ENCODE measurements around the gene CACNG1.
"Not testable (repeated sequence)": the region's sequence is repeated elsewhere in the genome, so short reads cannot be mapped to it uniquely, and the experiment has no call there.

Gene CACNG1

GRCh38 chr17:67026341-67026740 lies 18.0 kb upstream of the CACNG1 start:
- no peak for DNase-seq

- DNase-seq: no peak
These were observed 17.2 kb upstream of the CACNG1 start for GRCh38 chr17:67027031-67027628.

- no peak for DNase-seq
These were observed 13.7 kb upstream of the CACNG1 start for GRCh38 chr17:67030641-67031040.

GRCh38 chr17:67032382-67032781 lies 12.0 kb upstream of the CACNG1 start:
- no peak for DNase-seq

GRCh38 chr17:67032985-67033384 lies 11.4 kb upstream of the CACNG1 start:
- no peak for DNase-seq

GRCh38 chr17:67033613-67034012 lies 10.7 kb upstream of the CACNG1 start:
- no peak for DNase-seq

- DNase-seq: no peak
These were observed 8.9 kb upstream of the CACNG1 start for GRCh38 chr17:67035131-67036083.

GRCh38 chr17:67038861-67039365 lies 5.4 kb upstream of the CACNG1 start:
- DNase-seq: no peak

GRCh38 chr17:67040652-67041051 lies 3.7 kb upstream of the CACNG1 start:
- DNase-seq: no peak

- not testable (repeated sequence) for DNase-seq
These were observed 3.2 kb upstream of the CACNG1 start for GRCh38 chr17:67041119-67041518.

- DNase-seq: no peak
These were observed 2.8 kb upstream of the CACNG1 start for GRCh38 chr17:67041531-67041930.

- no peak for DNase-seq
These were observed 2.1 kb upstream of the CACNG1 start for GRCh38 chr17:67041941-67042899.

GRCh38 chr17:67043283-67043682 lies 1.1 kb upstream of the CACNG1 start:
- no peak for DNase-seq

GRCh38 chr17:67044940-67045339 lies 586 bp downstream of the CACNG1 start:
- DNase-seq: no peak

- no peak for DNase-seq
These were observed 2.0 kb downstream of the CACNG1 start for GRCh38 chr17:67046398-67046797.

GRCh38 chr17:67047382-67047781 lies 3.0 kb downstream of the CACNG1 start:
- no peak for DNase-seq

GRCh38 chr17:67049025-67049739 lies 4.8 kb downstream of the CACNG1 start:
- DNase-seq: no peak

GRCh38 chr17:67050066-67050465 lies 5.7 kb downstream of the CACNG1 start:
- DNase-seq: no peak

- DNase-seq: no peak
These were observed 6.3 kb downstream of the CACNG1 start for GRCh38 chr17:67050471-67051154.

GRCh38 chr17:67051155-67051538 lies 6.8 kb downstream of the CACNG1 start:
- no peak for DNase-seq

- DNase-seq: no peak
These were observed 7.5 kb downstream of the CACNG1 start for GRCh38 chr17:67051837-67052236.
